Activated T-helper 1 cell treated with anti-CD3 and anti-CD28 coated beads, Interleukin-12 subunit alpha, Interleukin-12 subunit beta, Interleukin-2, Interleukin-4 antibody, amounts not matched to agents 30 ng/mL and 10 ng/mL and 1 ng/mL, durations not matched to agents 14 hours and 24 hours and 36 hours (primary cell): Measurements from ENCODE around the gene CLBA1. TPM values are rescaled to one million over a fixed set of nuclear protein-coding genes. Genes with fewer than 3 reads are reported as not detected.

Experiments
- DNase-seq: peaks from one replicate; pipeline ENCODE4 v3.0.0; 2021; ENCODE audit warnings: low spot score
- H3K27ac Mint-ChIP-seq: one replicate; pipeline ENCODE4 v1.8.0; 2021; ENCODE audit warnings: mild to moderate bottlenecking, mixed read lengths
- H3K27me3 Mint-ChIP-seq: one replicate; pipeline ENCODE4 v1.8.0; 2022; ENCODE audit warnings: mild to moderate bottlenecking, moderate library complexity, mixed read lengths; ENCODE audit not compliant: insufficient read depth
- H3K36me3 Mint-ChIP-seq: one replicate; pipeline ENCODE4 v1.8.0; 2021; ENCODE audit warnings: low read depth, mixed read lengths
- H3K4me1 Mint-ChIP-seq: one replicate; pipeline ENCODE4 v1.8.0; 2021; ENCODE audit warnings: low read depth, mixed read lengths
- H3K4me3 Mint-ChIP-seq: one replicate; pipeline ENCODE4 v1.8.0; 2021; ENCODE audit warnings: mild to moderate bottlenecking, moderate library complexity, mixed read lengths
- H3K9me3 Mint-ChIP-seq: one replicate; pipeline ENCODE4 v1.8.0; 2021; ENCODE audit warnings: mixed read lengths
- intact Hi-C: fragments of 100-400 bp; cut with micrococcal nuclease; formaldehyde crosslinking; loops from one replicate; pipeline ENCODE4 v1.15.1; 2024
- total RNA-seq: library from RNA; stranded (reverse); gene quantifications from 2 replicates; pipeline ENCODE4 v1.2.3, GENCODE V29; 2022

The CLBA1 gene
- total RNA-seq, result 3.1 TPM in 2 replicates

DNA sequence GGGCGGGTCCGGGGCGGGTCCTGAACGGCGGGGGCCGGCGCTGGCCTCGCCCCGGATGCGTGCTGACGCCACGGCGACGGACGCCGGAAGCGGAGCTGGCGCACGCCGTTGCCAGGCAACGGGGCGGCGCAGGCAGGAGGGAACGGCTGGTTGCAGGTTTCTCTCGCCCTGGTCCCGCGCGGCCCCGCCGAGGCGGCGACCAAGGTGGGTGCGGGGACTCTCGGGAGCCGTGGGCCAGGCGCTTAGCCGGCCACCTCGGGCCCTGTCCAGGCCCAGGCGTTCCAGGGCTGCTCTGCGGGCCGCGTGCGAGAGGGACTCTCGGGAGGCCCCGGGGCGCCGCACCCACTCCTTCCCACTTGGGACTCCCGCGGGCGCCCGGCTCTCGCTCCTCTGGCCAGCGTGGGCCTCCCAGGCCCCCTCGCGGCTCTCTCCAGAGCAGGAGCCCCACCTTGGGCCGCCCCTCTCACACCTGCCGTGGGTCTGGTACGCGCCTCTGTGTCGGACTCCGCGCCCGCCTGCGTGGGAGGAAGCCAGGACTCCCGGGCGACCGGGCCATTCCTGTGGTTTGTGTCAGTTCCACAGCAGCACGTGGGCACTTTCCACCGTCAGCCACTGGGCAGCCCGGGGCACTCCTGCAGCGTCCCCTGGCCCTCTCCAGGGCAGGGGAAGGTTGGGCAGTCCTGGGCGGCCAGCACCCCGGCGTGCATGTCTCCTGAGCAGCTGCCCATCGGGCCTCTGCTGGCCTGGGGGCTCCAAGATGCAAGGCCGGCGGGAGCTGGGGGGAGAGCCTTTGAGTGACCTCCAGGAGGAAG, at the start of gene CLBA1:
Gene CLBA1 (plus strand): TSS at position 114 of the 812 bp plus-strand sequence. CDS start 644 bp downstream, at position 758.
- DNase-seq, result peak; percentile 87
- Mint-ChIP-seq H3K9me3 (no peaks in the 10 kb centered on the region), H3K36me3 (no peaks in the 10 kb centered on the region), H3K4me1 (no peaks in the 10 kb centered on the region), H3K27ac (peak within 1 kb of the TSS; percentile 64), H3K4me3 (peak within 1 kb of the TSS; percentile 71), H3K27me3 (peaks cover 7% of the 10 kb centered on the region)
- intact Hi-C loops, result loop anchor here (1.0 to 2.0 kb wide), 3 partner anchors 35 to 233 kb away; partner anchors contain the start of genes CDCA4 and SIVA1

DNA sequence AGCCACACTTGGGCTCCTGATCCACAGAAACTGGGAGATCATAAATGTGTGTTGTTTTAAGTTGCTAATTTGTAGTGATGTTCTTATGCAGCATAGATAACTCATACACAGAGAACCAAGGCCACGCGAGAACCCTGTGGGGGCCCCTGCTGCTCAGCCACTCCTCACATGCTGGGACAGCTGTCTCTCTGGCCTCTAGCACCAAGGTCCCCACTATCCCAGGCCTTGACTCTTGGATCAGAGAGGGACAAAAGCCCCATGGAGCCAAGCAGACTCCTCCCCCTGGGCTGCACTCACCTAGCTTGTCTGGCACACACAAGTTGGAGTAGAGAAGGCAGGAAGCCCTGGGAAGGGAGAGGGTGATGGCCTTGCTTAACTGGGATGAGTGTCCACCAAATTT, 49.6 kb upstream of the CLBA1 start:
- intact Hi-C loops, result loop anchor here (2.0 kb wide), 1 partner anchor 39 kb away; no protein-coding TSS in a partner anchor
- H3K27ac Mint-ChIP-seq, result no peak overlapping the region
- no peaks in the 10 kb centered on the region for H3K9me3 Mint-ChIP-seq
- no peak overlapping the region for H3K4me3 Mint-ChIP-seq
- H3K36me3 Mint-ChIP-seq, result peaks cover 2% of the 10 kb centered on the region
- H3K4me1 Mint-ChIP-seq, result peaks cover 5% of the 10 kb centered on the region
- no peak for DNase-seq
- peaks cover 11% of the 10 kb centered on the region for H3K27me3 Mint-ChIP-seq

DNA sequence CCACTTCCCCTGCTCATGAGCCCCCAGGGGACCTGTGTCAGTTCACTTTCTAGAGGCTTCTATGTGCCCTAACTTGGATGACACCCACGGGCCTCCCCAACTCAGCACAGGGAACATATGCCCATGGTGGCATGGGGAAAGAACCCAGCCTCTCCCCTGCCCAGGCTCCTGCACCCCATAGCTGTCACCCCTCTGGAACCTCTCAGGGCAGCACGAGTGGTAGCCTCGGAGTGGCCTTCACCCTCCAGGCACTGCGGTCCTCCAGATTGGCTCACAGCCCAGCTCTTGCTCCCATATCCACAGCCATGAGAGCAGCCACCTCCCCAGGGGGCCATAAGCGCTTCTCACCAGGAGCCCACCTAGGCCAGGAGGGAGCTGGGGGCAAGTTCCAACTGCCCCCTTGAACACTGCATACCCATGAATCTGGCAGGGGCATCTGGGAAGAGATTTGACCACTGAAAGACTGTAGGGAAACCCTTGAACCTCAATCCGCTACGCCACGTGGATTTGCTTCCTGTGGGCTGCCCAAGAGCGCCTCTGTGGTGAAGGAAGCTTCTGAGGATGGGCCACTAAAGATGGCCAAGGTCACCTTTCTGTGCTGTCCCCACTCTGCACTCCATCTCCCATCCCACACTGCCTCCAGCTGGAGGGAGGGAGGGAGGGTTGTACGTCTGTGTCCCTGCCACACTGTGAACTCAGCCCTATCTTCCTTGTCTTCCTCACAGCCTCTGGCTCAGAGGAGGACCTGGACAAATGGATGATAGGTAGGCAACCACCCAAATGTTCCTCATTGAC, 49.0 kb upstream of the CLBA1 start:
- DNase-seq, result no peak
- no peaks in the 10 kb centered on the region for H3K9me3 Mint-ChIP-seq
- peaks cover 11% of the 10 kb centered on the region for H3K27me3 Mint-ChIP-seq
- H3K4me1 Mint-ChIP-seq, result peaks cover 5% of the 10 kb centered on the region
- peaks cover 2% of the 10 kb centered on the region for H3K36me3 Mint-ChIP-seq
- H3K27ac Mint-ChIP-seq, result no peak overlapping the region
- intact Hi-C loops, result no loop called here
- no peak overlapping the region for H3K4me3 Mint-ChIP-seq

DNA sequence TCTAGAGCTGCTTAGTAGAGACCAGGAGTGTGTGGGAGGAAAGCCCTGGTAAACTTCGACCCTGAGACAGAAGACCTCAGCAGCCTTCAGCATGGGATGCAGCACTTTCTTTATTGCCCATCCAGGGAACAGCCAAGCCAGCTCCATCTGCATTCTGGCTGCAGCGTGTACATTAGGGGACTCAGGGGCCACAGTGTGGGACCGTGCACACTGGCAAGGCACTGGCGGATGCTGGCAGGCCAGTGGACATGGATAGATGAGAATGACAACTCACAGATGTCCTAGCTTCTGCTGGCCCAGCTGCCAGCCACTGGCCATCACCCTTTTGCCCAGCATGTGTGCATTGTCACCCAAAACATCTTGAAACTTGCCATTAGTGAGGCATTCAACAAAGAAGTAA, 48.4 kb upstream of the CLBA1 start:
- no peak for DNase-seq
- Mint-ChIP-seq H3K9me3 (no peaks in the 10 kb centered on the region), H3K4me3 (no peak overlapping the region), H3K27me3 (peaks cover 11% of the 10 kb centered on the region), H3K36me3 (peaks cover 2% of the 10 kb centered on the region), H3K27ac (no peak overlapping the region), H3K4me1 (peaks cover 5% of the 10 kb centered on the region)
- intact Hi-C loops, result no loop called here

DNA sequence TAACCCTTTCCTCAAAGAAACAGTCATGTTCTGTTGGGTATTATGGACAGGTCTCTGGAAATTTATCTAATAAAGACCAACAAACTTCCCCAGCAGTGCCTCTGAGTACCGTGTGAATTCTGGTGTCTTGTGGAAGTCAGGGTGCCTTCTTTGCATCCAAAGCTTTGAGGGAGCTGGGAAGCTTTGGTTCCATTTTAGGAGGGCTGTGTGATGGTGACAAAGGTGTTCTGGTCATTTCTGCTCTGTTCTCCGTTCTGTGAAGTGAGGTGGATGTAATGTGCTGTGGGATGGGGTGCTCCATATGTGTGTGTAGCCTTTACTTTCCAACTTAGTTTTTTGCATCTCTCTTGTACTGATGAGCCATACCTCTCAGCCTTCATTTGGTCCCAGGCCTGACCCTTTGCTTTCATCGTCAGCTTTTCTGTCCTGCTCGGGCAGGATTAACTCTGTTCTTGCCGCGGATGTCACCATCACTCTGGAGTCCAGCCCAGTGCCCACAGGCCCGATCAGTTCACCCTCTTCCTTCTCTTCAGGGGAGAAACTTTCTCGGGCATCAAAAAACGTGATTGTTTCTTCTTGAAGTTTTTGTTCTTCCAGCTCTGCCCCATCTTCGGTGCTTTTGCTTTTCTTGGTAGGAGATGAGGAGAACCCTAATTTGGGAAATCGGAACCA, 47.8 kb upstream of the CLBA1 start:
- Mint-ChIP-seq H3K4me3 (no peak overlapping the region), H3K27me3 (peaks cover 11% of the 10 kb centered on the region), H3K9me3 (no peaks in the 10 kb centered on the region), H3K4me1 (peaks cover 5% of the 10 kb centered on the region), H3K36me3 (peaks cover 2% of the 10 kb centered on the region), H3K27ac (no peak overlapping the region)
- DNase-seq, result no peak
- intact Hi-C loops, result no loop called here

DNA sequence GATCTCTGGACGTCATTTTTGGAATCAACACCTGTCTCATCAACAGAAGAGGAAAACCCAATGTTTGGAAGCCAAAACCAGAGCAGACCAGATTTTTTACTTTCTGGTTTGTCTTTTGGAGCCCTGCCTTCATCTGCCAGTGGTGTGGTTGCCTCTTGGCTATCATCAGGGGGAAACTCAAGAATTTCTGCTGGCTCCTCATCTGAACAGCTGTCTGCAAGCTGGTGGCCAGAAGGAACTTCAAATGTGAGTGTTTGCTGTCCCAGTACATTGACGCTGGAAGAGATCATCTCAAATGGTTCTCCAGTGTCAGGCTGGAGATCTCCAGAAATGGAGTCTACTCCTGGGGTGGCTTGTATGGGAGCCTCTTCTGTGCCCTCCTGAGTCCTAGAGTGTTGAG, 47.2 kb upstream of the CLBA1 start:
- Mint-ChIP-seq H3K36me3 (peaks cover 2% of the 10 kb centered on the region), H3K4me3 (no peak overlapping the region), H3K27me3 (peaks cover 11% of the 10 kb centered on the region), H3K4me1 (peaks cover 5% of the 10 kb centered on the region), H3K9me3 (no peaks in the 10 kb centered on the region), H3K27ac (no peak overlapping the region)
- intact Hi-C loops, result no loop called here
- no peak for DNase-seq

DNA sequence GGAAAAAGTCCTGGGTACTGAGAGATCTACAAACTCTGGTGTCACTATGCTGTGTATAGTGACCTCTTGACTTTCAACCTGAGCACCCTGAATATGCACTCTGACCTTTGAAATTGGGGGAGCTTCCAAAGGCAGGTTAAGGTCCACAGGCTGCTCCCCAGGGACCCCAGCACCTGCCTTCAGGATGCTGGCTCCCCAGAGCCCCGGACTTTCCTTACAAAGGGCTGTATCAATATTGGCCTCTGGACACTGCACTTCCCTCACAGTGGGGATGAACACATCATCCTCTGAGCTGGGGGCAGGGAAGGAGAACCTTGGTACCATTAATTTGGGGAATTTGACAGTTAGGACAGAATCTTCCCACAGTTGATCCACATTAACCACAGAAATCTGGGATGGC, 46.6 kb upstream of the CLBA1 start:
- H3K4me1 Mint-ChIP-seq, result peaks cover 5% of the 10 kb centered on the region
- H3K9me3 Mint-ChIP-seq, result no peaks in the 10 kb centered on the region
- peaks cover 11% of the 10 kb centered on the region for H3K27me3 Mint-ChIP-seq
- H3K36me3 Mint-ChIP-seq, result peaks cover 2% of the 10 kb centered on the region
- intact Hi-C loops, result no loop called here
- DNase-seq, result no peak
- no peak overlapping the region for H3K27ac Mint-ChIP-seq
- no peak overlapping the region for H3K4me3 Mint-ChIP-seq

DNA sequence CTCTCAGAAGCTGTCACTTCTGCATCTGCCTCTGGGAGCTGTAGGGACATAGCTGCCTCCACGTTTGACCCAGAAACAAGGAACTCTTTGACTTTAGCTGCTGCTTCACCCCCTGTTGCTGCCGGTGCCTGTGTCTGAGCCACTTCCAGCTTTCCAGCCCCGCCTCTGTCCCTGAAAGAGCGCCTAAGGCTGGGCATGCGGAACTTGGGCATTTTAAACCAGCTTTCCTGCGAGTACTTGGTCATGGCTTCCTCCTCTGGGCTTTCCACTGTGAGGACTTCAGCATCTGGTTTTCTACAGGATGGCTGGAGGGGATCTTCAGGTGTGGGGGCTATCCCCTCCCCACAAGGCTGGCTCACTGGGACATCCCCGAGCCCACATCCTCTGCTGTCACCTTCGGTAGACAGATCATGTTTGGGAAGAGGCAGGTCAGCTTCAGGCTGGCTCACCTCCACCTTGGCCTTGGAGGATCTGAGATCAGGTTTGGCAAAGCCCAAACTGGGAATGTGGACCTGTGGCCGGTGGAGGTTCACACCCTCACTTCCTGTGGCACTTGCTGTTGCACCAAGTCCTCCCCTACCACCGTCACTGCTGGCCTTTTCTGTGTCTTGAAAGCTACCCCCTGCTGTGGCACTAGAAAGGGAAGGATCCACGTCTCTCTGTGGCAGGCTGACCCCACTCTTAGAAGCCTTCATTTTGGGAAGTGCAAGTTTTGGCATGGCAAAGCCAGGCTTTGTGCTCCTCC, 45.8 kb upstream of the CLBA1 start:
- no peaks in the 10 kb centered on the region for H3K36me3 Mint-ChIP-seq
- no peak overlapping the region for H3K27ac Mint-ChIP-seq
- H3K9me3 Mint-ChIP-seq, result no peaks in the 10 kb centered on the region
- no peaks in the 10 kb centered on the region for H3K4me1 Mint-ChIP-seq
- H3K4me3 Mint-ChIP-seq, result no peak overlapping the region
- peaks cover 6% of the 10 kb centered on the region for H3K27me3 Mint-ChIP-seq
- no peak for DNase-seq
- intact Hi-C loops, result no loop called here

DNA sequence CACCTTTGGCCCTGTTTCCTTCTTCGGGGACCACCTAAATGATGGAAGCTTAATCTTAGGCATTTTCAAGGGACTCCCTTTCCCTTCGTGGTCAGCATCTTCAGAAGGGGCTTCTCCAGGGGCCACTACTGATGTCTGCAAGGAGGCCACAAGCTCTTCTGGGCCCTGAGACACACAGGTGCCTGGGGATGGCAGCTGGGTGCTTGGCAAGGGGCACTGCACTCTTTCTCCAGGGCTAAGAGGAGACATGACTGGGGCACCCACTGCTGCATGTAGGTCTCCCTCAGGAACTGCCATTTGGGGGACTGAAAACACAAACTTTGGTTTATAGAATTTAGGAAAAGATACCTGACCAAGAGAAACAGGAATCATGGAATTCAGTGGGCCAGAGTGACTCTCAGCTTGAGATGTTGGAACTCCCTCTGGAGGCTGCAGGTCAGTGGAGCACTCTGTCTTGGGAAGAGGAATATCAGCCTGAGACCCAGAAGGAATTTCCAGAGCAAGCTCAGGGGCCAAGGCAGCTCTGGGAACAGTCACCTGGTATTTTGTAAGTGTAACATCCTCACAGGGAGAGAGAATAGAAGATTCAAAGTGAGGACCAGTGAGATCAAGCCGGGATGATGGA, 45.0 kb upstream of the CLBA1 start:
- DNase-seq, result no peak
- Mint-ChIP-seq H3K27me3 (peaks cover 6% of the 10 kb centered on the region), H3K27ac (no peak overlapping the region), H3K36me3 (no peaks in the 10 kb centered on the region), H3K4me3 (no peak overlapping the region), H3K9me3 (no peaks in the 10 kb centered on the region), H3K4me1 (no peaks in the 10 kb centered on the region)
- intact Hi-C loops, result no loop called here

DNA sequence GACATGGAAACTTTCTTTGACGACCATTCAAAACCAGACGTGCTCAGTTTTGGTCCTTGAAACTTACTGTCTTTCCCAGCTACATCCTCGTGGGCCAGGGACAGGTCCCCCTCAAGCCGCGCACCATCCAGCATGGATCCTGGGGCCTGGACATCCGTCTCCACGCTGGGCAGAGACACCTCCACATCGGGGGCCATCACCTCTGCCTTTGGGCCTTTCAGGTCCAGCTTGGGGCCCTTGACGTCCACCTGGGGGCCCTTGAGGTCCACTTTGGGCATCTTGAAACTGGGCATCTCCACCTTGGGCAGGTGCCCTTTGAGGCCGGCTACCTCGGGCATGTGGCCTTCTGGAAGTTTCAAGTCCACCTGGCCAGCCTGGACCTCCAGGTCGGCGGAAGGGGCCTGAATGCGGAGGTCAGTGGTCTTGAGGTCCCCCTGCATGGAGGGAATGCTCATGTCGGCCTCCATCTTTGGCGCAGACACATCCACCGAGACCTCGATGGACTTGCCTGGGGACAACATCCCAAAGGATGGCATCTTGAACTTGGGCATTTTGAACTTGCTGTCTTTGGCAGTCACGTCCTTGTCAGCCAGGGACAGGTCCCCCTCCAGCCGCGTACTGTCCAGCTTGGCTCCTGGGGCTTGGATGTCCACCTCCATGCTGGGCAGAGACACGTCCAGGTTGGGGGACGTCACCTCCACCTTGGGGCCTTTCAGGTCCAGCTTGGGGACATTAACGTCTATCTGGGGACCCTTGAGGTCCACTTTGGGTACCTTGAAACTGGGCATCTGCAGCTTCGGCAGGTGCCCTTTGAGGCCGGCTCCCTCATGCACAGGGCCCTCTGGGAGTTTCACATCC, 43.9 kb upstream of the CLBA1 start:
- no peak for DNase-seq
- Mint-ChIP-seq H3K9me3 (no peaks in the 10 kb centered on the region), H3K4me3 (no peak overlapping the region), H3K27ac (no peak overlapping the region), H3K4me1 (no peaks in the 10 kb centered on the region), H3K36me3 (no peaks in the 10 kb centered on the region), H3K27me3 (peaks cover 6% of the 10 kb centered on the region)
- intact Hi-C loops, result no loop called here

DNA sequence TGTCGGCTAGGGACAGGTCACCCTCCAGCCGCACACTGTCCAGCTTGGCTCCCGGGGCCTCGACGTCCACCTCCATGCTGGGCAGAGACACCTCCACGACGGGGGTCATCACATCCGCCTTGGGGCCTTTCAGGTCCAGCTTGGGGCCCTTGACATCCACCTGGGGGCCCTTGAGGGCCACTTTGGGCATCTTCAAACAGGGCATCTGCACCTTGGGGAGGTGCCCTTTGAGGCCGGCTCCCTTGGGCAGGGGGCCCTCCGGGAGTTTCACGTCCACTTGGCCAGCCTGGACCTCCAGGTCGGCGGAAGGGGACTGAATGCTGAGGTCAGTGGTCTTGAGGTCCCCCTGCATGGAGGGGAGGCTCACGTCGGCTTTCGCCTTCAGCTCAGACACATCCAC, 43.0 kb upstream of the CLBA1 start:
- Mint-ChIP-seq H3K4me3 (no peak overlapping the region), H3K27ac (no peak overlapping the region), H3K9me3 (no peaks in the 10 kb centered on the region), H3K27me3 (peaks cover 4% of the 10 kb centered on the region), H3K36me3 (no peaks in the 10 kb centered on the region), H3K4me1 (no peaks in the 10 kb centered on the region)
- intact Hi-C loops, result no loop called here
- DNase-seq, result no peak
